K562 (cell line): ENCODE measurements around the gene ARMC9. TPM values are rescaled to one million over a fixed set of nuclear protein-coding genes. Genes with fewer than 3 reads are reported as not detected.

ENCODE experiments used
- HDAC1 ChIP-seq, 2 experiments: fragments of 450-650 bp; IDR thresholded peaks; 2 replicates each; pipeline ENCODE4 v1.6.1; 2016 to 2017; ENCODE audit warnings: inconsistent platforms in 1 of 2, mild to moderate bottlenecking in 1 of 2, moderate library complexity in 1 of 2
- LARP7 ChIP-seq: fragments of 450-650 bp; IDR thresholded peaks from 2 replicates; pipeline ENCODE4 v1.6.1; 2016
- LEF1 ChIP-seq: fragments of 450-650 bp; IDR thresholded peaks from 2 replicates; pipeline ENCODE4 v1.6.1; 2016; ENCODE audit warnings: mild to moderate bottlenecking
- MAFK ChIP-seq: IDR thresholded peaks from 2 replicates; pipeline ENCODE4 v1.6.1; 2011; ENCODE audit warnings: low read length, improper control_type of control experiment
- NUFIP1 ChIP-seq: fragments of 450-650 bp; IDR thresholded peaks from 2 replicates; pipeline ENCODE4 v1.6.1; 2018; ENCODE audit not compliant: partially characterized antibody
- REST ChIP-seq, 2 experiments: fragments of 450-650 bp; formaldehyde crosslinking in 1 of 2; IDR thresholded peaks; 2 replicates each; pipeline versions ENCODE4 v1.4.0 to v1.6.1; 2014 to 2020; ENCODE audit warnings: mild to moderate bottlenecking in 2 of 2, borderline replicate concordance in 1 of 2, low read depth in 1 of 2
- THRA ChIP-seq: fragments of 450-650 bp; IDR thresholded peaks from 2 replicates; pipeline ENCODE4 v1.6.1; 2017; ENCODE audit warnings: mild to moderate bottlenecking, moderate library complexity
- TSHZ1 ChIP-seq: fragments of 250-450 bp; sonication (Bioruptor Pico); IDR thresholded peaks from 2 replicates; pipeline ENCODE4 v1.4.0; 2020; ENCODE audit warnings: mild to moderate bottlenecking, moderate library complexity
- XRCC4 ChIP-seq: IDR thresholded peaks from one replicate; pipeline ENCODE4 v1.6.1; 2011; ENCODE audit not compliant: insufficient read depth, insufficient read length; ENCODE audit errors: extremely low read depth
- ZNF121 ChIP-seq: sonication (generic); formaldehyde crosslinking; conservative IDR thresholded peaks from 2 replicates; pipeline ENCODE4 v1.8.0; 2022; ENCODE audit warnings: missing genetic modification reagents
- ZNF146 ChIP-seq: IDR thresholded peaks from one replicate; pipeline ENCODE4 v1.6.1; 2018; ENCODE audit warnings: missing compliant biosample characterization; ENCODE audit not compliant: unreplicated experiment
- ZNF316 ChIP-seq: fragments of 450-650 bp; IDR thresholded peaks from 2 replicates; pipeline ENCODE4 v1.6.1; 2016
- ZSCAN29 ChIP-seq: fragments of 450-650 bp; IDR thresholded peaks from 2 replicates; pipeline ENCODE4 v1.6.1; 2017
- polyA plus RNA-seq, 8 experiments: library from polyadenylated mRNA; depleted of rRNA in 4 of 8; stranded (reverse) in 5 of 8; unstranded in 3 of 8; fragments of >200 nt; fragmentation: Nextera tagmentation in 2 of 8; fragmentation: Illumina TruSeq in 1 of 8; extraction: Ambion mirVana in 2 of 8; extraction: Trizol in 1 of 8; gene quantifications; 2 replicates each; pipeline versions ENCODE4 v1.2.1 to v1.2.3, GENCODE V29; 2011 to 2014; ENCODE audit warnings: inconsistent platforms in 1 of 8, missing spikeins in 1 of 8
- total RNA-seq, 7 experiments: library from RNA; depleted of rRNA in 6 of 7; stranded (reverse); fragments of >200 nt in 6 of 7; fragmentation: Illumina TruSeq in 2 of 7; extraction: Trizol in 2 of 7; gene quantifications; 2 replicates each; pipeline versions ENCODE4 v1.2.1 to v1.2.3, GENCODE V29; 2011 to 2021; ENCODE audit warnings: low replicate concordance in 1 of 7
- TF ChIP-seq, protein P1 (sequence below), 2 experiments: fragments of 450-650 bp in 1 of 2; sonication (generic) in 1 of 2; formaldehyde crosslinking in 1 of 2; IDR thresholded peaks in 1 of 2; conservative IDR thresholded peaks in 1 of 2; 2 replicates each; pipeline versions ENCODE4 v1.6.1 to v1.8.1; 2016 to 2023; ENCODE audit warnings: mild to moderate bottlenecking in 2 of 2, moderate library complexity in 2 of 2, inconsistent platforms in 1 of 2, missing genetic modification reagents in 1 of 2

Gene ARMC9
- total and polyA plus RNA-seq, 9 of the 15 experiments (the other 6 are each of a cell fraction or from before 2014, with no cell fraction given) = 0.36 to 2.3 (median 1.1) TPM

GRCh38 chr2:231200805-231201474 is 2.5 kb downstream of the ARMC9 start (continued):
- TF ChIP-seq XRCC4 = no peak
- TF ChIP-seq TSHZ1 (CRISPR knock-in tag) = no peak
- peak; percentile 29; the same call in 1 of the 2 replicates for TF ChIP-seq LEF1
- TF ChIP-seq ZNF121 (CRISPR knock-in tag) = no peak
- TF ChIP-seq HDAC1 (IDR thresholded peaks at IDR 0.05) = no peak; a peak in 1 of 4 replicates
- no peak for TF ChIP-seq REST (IDR thresholded peaks at IDR 0.05; ENCODE audit: borderline replicate concordance)
- no peak for TF ChIP-seq REST (CRISPR knock-in tag; IDR thresholded peaks at IDR 0.05; ENCODE audit: low read depth)
- TF ChIP-seq ZSCAN29 = no peak
- TF ChIP-seq NUFIP1 = no peak
- peak; percentile 55; the same call in 1 of the 2 replicates for TF ChIP-seq ZNF316
- TF ChIP-seq, protein P1, sequence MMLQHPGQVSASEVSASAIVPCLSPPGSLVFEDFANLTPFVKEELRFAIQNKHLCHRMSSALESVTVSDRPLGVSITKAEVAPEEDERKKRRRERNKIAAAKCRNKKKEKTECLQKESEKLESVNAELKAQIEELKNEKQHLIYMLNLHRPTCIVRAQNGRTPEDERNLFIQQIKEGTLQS (IDR thresholded peaks at IDR 0.05) = peak; percentile 88
- TF ChIP-seq, protein P1 (CRISPR knock-in tag; conservative IDR thresholded peaks at IDR 0.05) = no peak
- TF ChIP-seq MAFK = peak; percentile 44; the same call in 1 of the 2 replicates
- no peak for TF ChIP-seq ZNF146 (CRISPR knock-in tag)
- no peak for TF ChIP-seq LARP7
- no peak for TF ChIP-seq THRA
